Superior temporal gyrus (tissue), 1 donor: ENCODE results near the gene RBM5.
A peak's percentile ranks its signal among the peaks of the same experiment; 100 is the strongest.
"Not testable (repeated sequence)": the region's sequence is repeated elsewhere in the genome, so short reads cannot be mapped to it uniquely, and the experiment has no call there.

Source experiments
- DNase-seq: peaks from one replicate; pipeline ENCODE4 v3.0.0-alpha.2; 2016; ENCODE audit errors: extremely low spot score

Gene RBM5

GRCh38 chr3:50088725-50089608 is at the start of gene RBM5:
RBM5 (plus strand) TSS chr3:50088919; CDS start chr3:50090435, 1,516 bp downstream.
- peak; percentile 94 for DNase-seq

GRCh38 chr3:50044976-50045375 is 43.7 kb upstream of the RBM5 start:
- no peak for DNase-seq

- no peak for DNase-seq
These were observed 41.3 kb upstream of the RBM5 start for GRCh38 chr3:50047426-50047825.

- no peak for DNase-seq
These were observed 38.4 kb upstream of the RBM5 start for GRCh38 chr3:50050361-50050760.

GRCh38 chr3:50057756-50058155 is 31.0 kb upstream of the RBM5 start:
- no peak for DNase-seq

- DNase-seq = no peak
These were observed 20.6 kb upstream of the RBM5 start for GRCh38 chr3:50068134-50068533.

GRCh38 chr3:50078091-50078490 is 10.6 kb upstream of the RBM5 start:
- DNase-seq = no peak

GRCh38 chr3:50078622-50079021 is 10.1 kb upstream of the RBM5 start:
- no peak for DNase-seq

GRCh38 chr3:50084951-50085350 is 3.8 kb upstream of the RBM5 start:
- not testable (repeated sequence) for DNase-seq

GRCh38 chr3:50089609-50089945 is 858 bp downstream of the RBM5 start:
- DNase-seq = peak; percentile 20

GRCh38 chr3:50090984-50091383 is 2.3 kb downstream of the RBM5 start:
- no peak for DNase-seq

- no peak for DNase-seq
These were observed 6.8 kb downstream of the RBM5 start for GRCh38 chr3:50095352-50095998.

- DNase-seq = no peak
These were observed 11.7 kb downstream of the RBM5 start for GRCh38 chr3:50100386-50100785.

GRCh38 chr3:50100956-50101845 is 12.5 kb downstream of the RBM5 start:
- no peak for DNase-seq

GRCh38 chr3:50102558-50102957 is 13.8 kb downstream of the RBM5 start:
- DNase-seq = no peak

- no peak for DNase-seq
These were observed 23.0 kb downstream of the RBM5 start for GRCh38 chr3:50111757-50112156.

- DNase-seq = no peak
These were observed 23.7 kb downstream of the RBM5 start for GRCh38 chr3:50112462-50112861.

GRCh38 chr3:50117120-50117519 is 28.4 kb downstream of the RBM5 start:
- no peak for DNase-seq

- no peak for DNase-seq
These were observed 29.5 kb downstream of the RBM5 start for GRCh38 chr3:50118237-50118636.

- DNase-seq = no peak
These were observed 31.1 kb downstream of the RBM5 start for GRCh38 chr3:50119786-50120185.

GRCh38 chr3:50120364-50121071 is 31.8 kb downstream of the RBM5 start:
- DNase-seq = no peak
